GM18507 (cell line): ENCODE measurements around the gene KPRP.

ENCODE experiments used
- DNase-seq: peaks from one replicate; pipeline ENCODE4 v3.0.0; 2011; ENCODE audit warnings: low read depth; ENCODE audit not compliant: insufficient read length; ENCODE audit errors: extremely low spot score
- FAIRE-seq: peaks from 2 replicates; lab custom pipeline; 2011; peaks lifted over from hg19 to GRCh38; lab: Jason Lieb, UNC

Gene KPRP

GRCh38 chr1:152768847-152769533, 11.2 kb downstream of the KPRP start:
- DNase-seq, result no peak
- FAIRE-seq, result no peak

GRCh38 chr1:152770411-152770810, 12.6 kb downstream of the KPRP start:
- no peak for DNase-seq
- no peak for FAIRE-seq

GRCh38 chr1:152774875-152775274, 17.1 kb downstream of the KPRP start, which contains the start of gene LCE1F:
TSS of gene LCE1F (plus strand) at chr1:152775140. CDS start at chr1:152776372, 1,232 bp downstream.
- no peak for DNase-seq

GRCh38 chr1:152776361-152776760, 18.5 kb downstream of the KPRP start:
- no peak for FAIRE-seq
- DNase-seq, result no peak

More at GRCh38 chr1:152774875-152775274, 17.1 kb downstream of the KPRP start, which contains the start of gene LCE1F:
- FAIRE-seq, result no peak

- no peak for DNase-seq
- FAIRE-seq, result no peak
These were observed 19.8 kb downstream of the KPRP start for GRCh38 chr1:152777510-152778137.

- DNase-seq, result no peak
- FAIRE-seq, result no peak
These were observed 25.3 kb downstream of the KPRP start for GRCh38 chr1:152783095-152783494.

- DNase-seq (no peak), FAIRE-seq (no peak)
These were observed 28.3 kb downstream of the KPRP start, which contains the start of gene LCE1E for GRCh38 chr1:152786077-152786476. TSS of gene LCE1E (plus strand) at chr1:152786257. CDS start at chr1:152787300, 1,043 bp downstream.

GRCh38 chr1:152795686-152796085, 37.9 kb downstream of the KPRP start:
- FAIRE-seq (no peak), DNase-seq (no peak)

GRCh38 chr1:152796421-152796820, 38.6 kb downstream of the KPRP start, which contains the start of gene LCE1D:
TSS of gene LCE1D (plus strand) at chr1:152796721. CDS start at chr1:152797795, 1,074 bp downstream.
- DNase-seq (no peak), FAIRE-seq (no peak)

GRCh38 chr1:152801333-152801732, 43.5 kb downstream of the KPRP start:
- FAIRE-seq, result no peak
- no peak for DNase-seq

- DNase-seq (no peak), FAIRE-seq (no peak)
These were observed 48.8 kb downstream of the KPRP start, which contains the start of gene LCE1C for GRCh38 chr1:152806576-152806975. TSS of gene LCE1C (minus strand) at chr1:152806651. CDS start at chr1:152805478, 1,173 bp downstream.

GRCh38 chr1:152811050-152811449, 53.2 kb downstream of the KPRP start:
- DNase-seq, result no peak
- no peak for FAIRE-seq
